Activated T-cell treated with anti-CD3 and anti-CD28 coated beads for 1 hour (primary cell): ENCODE results near the gene KMT2A.
A peak's percentile ranks its signal among the peaks of the same experiment; 100 is the strongest.
"Not testable (repeated sequence)": the region's sequence is repeated elsewhere in the genome, so short reads cannot be mapped to it uniquely, and the experiment has no call there.

Experiments
- DNase-seq: peaks from one replicate; pipeline ENCODE4 v3.0.0-alpha.2; 2020; ENCODE audit warnings: low read depth

The KMT2A gene

DNA sequence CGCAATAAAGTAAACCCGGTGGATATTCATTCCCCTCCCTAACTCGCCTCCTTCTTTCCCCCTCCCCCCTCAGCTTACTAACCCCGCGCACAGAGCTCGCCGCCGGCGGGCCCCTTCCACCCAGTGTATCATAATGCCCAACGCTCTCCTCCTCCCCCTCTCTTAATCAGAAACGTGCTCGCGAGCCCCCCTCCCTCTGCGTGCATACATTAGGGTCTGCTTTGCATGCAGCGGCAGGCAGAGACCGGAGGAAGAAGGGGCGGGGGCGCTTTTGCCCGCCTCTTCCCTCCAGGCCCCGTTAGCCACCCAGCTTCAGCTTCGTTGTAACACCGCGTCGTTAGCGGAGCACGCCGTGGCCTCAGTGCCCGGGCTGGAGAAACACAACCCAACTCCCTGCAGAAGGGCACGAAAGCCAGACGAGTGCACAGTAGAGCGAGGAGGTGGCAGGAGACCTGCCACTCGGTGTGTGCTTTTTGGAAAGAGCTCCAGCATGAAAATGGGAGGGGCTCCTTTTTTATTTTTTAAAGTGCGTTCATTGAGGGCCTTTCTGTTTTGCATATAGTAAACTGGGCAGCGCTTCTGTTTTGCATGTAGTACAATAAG is 901 bp upstream of the KMT2A start:
- DNase-seq = peak; percentile 40

DNA sequence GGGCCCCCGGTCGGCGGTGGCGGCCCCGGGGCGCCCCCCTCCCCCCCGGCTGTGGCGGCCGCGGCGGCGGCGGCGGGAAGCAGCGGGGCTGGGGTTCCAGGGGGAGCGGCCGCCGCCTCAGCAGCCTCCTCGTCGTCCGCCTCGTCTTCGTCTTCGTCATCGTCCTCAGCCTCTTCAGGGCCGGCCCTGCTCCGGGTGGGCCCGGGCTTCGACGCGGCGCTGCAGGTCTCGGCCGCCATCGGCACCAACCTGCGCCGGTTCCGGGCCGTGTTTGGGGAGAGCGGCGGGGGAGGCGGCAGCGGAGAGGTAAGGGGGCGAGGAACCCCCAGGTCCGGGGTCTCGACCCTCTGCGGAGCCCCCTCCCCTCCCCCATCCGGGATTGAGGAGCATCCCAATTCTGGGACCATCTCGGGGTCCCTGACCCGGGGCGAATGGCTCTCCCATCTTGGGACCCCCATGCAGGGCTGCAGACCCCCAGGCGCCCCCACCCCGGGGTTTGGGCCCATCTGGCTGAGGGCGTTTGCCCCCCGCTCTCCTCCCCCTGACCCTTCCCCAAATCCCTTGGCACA is 431 bp downstream of the KMT2A start:
- DNase-seq = no peak

DNA sequence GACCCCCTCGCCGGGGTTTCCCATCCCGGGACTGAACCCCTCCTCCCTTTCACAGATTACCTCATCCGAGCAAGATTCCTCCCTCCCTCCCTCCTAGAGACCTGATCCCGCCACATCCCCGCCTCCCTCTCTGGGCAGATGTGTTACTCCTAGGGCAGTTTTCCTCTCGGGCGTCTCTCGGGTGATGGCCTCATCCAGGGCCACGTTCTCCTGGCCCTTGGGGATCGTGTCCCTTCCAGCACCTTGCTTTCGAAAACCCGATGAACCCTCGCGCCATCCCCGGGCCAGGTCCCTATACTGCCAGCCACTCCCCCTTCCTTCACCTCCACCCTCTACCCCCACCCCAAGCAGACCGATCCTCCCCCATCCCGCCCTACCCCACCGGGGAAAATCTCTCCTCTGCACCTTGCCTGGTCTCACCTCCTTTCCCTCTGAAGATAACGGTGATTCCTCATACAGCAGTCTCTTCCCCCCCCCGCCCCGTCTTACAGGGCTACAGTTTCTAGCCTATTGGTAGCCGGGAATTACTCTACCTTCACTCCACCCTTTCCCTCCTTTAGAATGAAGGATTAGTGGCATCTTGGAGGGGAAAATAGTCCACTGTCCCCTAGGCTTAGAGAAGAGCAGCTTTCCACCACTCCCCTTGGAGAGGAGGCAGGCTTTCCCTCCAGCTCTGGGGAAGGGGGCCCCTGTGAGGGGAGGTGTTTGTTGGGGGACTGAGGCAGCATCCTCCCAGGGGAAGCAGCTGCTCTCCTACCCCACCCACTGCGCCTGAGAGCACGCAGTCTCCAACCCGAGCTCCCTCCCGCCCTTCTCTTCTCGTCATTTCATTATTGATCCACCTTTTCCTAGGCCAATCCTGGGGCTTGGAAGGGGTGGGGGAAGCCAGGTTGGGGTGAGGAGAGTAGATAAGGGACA is 1.2 kb downstream of the KMT2A start:
- peak; percentile 27 for DNase-seq

DNA sequence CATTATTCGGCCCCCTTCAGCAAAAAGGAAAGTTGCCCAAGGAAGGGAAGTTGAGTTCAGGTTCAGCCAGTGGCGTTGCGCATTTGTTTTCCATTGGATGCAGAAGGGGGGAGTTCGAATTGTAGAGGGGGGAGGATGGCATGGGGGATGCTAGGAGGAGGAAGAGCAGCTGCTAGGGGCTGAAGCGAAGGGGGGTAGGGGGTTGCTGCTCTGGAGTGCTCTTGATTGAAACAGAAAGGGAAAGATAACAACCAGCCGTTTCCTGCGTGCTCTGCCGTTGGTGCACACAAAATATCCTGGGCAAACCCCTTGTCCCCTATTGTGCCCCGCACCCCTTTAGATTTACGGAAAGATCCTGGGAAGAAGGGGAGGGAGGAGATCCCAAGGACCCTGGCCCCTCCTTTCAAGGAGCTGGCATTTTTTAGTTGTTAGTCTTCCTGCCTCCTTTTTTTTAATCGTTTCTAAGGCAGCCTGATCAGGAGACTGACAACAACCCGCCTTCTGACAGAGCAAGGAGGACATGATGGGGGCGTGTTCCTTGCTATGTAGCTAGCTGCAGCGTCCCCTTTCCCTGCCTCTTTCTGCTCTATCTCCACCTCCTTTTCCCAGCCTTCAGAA is 2.1 kb downstream of the KMT2A start:
- peak; percentile 8 for DNase-seq

DNA sequence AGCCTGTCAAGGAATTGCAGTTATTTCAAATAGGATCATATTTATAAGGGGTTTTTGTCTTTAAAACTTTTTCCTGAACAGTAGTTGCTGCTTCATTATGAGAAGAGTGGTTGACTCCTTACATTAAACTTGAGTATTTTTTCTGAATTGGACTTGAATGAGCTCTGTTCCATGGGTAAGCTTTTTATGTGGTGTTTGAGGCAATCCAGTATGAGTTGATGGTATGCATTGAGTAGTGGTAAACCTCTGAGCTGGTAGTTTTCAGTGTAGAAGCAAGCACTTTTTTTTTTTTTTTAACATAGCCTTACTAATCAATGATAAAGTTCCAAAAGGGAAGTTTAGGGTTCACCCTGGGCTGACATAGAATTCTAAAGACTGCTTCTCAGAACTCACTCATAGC is 3.4 kb downstream of the KMT2A start:
- no peak for DNase-seq

DNA sequence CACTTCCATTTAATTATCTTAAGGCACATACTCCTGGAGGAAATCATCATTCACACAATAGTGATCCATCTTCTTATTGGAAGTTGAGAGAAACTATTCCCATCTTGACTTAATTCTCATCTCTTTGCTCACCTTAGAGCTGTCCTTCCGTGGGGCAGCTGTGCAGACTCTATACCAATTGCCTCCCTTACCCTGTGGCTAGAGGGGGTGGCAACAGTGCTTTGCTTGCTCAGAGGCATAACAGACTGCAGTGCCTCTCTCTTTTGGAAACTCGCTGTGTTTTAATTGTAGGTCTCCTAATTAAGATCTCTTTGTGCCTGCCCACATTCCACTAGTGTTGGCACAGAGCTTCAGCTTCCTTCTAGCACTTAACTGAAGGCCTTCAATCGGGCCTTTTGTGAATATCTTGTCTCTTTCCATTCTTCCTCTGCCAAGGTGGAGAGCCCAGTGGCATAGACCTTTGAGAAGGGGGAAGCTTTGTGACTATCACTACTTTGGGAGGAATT is 5.5 kb downstream of the KMT2A start:
- DNase-seq = no peak

DNA sequence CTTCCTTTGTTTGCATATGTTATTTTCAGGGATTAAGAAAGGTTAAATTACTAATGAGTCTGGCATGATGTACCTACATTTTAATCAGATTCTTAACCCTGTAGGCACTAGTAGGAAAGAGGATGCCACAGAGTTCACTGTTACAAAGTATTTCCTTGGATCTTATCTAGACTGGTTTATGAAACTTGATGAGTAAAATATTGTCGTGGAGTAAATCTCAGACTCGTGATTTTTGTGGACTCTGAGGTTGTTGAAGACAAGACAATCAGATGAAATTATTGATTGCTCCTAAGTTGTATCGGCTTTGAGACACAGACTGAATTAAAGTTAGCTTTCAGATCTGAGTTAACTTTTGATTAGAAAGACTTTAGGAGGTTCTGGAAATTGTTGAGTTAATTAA is 6.0 kb downstream of the KMT2A start:
- DNase-seq = no peak

DNA sequence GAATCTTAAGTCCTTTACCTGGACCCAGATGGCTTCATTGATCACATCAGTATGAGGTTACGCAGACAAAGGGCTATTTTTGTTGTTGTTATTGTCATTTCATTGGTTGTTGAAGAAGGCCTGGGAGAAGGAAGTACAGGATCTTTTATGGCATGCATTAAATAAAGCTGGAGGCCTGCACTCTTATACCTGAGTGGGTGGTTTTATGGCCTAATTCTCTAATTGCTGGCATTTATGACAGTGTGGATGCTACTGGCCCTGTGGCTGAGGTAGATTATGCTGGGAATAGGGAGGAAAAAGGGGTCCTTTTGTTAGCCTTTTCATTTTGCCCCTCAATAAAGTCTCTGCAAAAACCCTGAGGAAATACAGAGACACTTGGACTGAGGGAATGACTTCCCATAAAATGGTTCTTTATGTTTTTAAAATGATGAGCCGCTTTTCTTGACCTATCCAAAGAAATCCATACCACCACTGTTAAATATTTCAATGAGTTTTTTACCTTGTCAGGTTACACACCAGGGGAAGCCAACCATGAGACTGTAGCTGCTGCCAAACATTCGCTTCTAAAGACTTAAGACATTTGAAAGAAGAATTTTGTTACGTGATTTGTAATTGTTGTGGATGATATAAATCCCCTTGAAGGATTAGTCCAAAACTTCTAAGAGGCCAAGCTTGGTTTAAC is 6.8 kb downstream of the KMT2A start:
- no peak for DNase-seq

DNA sequence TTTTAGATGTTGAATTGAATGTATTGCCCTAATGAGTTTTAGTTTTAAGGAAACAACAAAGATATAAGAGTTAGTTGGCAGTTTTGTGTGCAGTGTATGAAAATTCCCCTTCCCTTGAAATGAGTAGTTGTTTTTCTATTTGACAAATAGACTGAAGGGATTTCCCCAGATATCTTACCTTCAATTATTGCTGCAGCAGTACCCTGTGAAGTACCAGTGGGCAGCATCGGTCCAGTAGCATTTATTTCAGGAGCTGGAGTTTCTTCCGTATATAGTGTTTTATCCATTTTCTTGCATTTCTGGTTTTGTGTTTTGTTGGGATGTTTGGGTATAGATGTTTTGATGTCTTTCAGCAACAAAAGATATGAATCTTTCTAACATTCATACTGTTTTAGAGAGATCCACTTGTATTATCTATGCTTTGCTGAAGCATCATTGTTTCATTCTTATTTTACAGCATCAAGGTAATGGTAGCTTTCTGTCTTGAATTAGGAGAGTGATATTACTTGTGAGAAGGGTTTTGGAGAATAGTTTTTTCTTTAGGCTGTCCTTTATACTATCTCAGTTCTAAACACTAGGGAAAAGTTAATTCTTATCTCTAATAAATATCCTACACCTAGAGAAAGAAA is 7.4 kb downstream of the KMT2A start:
- DNase-seq = no peak

DNA sequence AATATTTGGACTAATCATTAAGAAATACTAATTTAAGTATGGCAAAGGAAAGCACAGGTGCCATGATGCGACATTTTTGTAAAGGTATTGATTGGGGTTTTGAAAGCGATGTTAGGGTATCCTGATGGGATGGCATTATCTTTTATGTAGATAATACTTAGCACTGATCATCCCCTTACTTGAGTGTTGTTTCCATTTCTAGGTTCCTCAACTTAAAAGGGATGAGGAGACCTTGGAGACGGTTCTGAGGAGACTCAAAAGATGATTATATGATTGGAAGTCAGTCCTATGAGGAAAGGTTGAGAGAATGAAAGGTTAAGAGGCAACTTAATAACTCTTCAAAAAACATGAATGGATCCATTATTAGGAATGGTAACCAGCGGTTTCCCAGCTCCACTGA is 11.1 kb downstream of the KMT2A start:
- no peak for DNase-seq

DNA sequence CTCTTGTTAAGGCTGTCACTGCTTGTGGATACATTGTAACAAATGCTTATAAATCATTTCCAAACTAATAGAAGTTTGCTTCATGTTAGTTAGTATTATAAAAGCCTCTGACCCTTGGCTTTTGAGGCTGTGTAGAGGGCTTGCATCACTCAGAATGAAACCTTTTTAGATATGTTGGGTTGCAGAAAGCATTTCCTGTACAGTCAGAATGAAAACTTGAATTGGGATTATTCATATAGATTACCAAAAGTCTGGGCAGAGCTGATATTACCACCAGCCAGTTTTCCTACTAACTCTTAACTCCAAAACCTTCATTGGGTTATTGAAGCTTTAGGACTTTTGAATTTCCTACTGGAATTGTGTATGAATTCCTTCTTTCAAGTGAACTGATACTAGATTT is 12.0 kb downstream of the KMT2A start:
- DNase-seq = no peak

DNA sequence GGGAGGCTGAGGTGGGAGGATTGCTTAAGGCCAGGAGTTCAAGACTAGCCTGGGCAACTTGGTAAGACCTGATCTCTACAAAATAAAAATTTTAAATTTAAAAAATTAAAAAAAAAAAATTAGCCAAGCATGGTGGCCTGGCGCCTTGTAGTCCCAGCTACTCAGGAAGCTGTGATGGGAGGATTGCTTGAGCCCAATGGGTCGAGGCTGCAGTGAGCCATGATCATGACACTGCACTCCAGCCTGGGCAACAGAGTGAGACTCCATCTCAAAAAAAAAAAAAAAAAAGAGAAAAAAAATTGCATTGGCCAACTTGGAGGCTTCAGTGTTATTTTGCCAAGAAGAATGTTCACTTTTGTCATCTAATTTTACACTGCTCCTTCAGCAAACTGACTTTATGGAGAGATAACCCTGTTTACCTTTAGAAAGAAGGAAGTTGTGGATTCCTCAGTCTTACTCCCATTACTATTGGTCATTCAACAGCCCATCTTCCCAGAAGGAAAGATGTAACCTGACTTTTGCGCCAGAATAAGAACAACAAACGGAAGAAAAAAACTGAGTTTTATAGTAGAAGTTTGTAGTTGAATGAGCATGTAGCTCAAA is 13.1 kb downstream of the KMT2A start:
- DNase-seq = no peak

DNA sequence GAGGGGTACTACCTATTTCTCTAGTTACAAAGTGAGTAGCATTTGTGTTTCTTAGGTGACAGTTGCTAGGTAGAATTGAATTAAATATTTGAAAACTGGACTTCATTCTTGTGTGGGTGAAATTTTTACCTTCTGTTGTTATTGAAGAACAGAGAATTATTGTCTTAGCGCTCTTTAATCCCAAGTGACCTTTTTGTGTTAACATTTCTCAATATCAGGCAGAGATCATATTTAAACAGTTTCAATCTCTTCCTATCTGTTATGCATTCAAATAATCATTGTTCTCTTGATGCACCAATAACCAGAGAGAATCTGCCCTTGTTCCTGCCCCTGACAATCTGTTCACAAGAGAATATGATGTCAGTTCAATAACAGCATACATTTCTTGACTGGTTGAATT is 14.2 kb downstream of the KMT2A start:
- no peak for DNase-seq

DNA sequence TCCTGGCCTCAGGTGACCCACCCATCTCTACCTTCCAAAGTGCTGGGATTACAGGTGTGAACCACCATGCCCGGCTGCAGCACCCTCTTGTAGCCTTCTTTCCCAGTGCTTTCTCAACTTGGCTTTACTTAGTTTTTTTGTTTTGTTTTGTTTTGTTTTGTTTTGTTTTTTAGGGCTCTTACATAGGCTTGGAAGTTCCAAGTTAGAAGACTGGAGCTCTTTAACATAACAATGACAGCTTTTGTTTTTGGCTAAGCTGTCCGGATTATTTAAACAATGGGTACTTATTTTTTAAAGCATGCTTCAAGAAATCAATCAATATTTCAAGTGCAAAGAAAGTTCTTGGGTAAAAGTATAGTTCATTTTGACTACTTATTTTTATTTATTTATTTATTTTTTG is 25.9 kb downstream of the KMT2A start:
- DNase-seq = no peak

DNA sequence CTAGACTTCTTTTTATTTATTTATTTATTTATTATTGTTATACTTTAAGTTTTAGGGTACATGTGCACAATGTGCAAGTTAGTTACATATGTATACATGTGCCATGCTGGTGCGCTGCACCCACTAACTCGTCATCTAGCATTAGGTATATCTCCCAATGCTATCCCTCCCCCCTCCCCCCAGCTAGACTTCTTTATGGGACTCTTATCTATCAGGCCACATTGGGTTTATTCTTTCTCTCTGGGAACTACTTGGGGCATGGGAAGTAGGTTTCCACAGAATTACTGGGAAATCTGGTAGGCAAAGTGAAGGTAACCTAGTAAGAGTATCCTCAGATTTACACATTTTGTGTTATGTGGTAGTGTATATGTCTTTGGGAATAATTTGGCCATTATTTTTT is 32.7 kb downstream of the KMT2A start:
- not testable (repeated sequence) for DNase-seq

DNA sequence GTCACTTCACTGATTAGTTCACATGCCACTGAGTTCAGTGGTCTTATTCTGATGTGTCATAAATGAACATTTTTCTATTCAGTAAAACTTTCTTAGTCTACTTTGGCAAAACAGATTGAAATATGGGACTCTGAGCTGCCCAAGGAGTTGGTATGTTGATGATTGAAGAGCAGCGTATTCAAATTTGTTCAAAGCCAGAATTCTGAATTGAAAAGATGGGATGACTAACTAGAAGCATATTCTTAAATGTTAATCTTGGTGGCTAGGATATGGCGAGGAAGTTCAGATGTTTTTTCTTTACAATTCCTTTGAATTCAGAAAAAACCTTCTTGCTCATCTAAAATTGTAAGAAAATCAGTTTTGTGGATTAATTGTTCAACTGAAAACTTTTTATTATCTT is 34.7 kb downstream of the KMT2A start:
- DNase-seq = no peak

DNA sequence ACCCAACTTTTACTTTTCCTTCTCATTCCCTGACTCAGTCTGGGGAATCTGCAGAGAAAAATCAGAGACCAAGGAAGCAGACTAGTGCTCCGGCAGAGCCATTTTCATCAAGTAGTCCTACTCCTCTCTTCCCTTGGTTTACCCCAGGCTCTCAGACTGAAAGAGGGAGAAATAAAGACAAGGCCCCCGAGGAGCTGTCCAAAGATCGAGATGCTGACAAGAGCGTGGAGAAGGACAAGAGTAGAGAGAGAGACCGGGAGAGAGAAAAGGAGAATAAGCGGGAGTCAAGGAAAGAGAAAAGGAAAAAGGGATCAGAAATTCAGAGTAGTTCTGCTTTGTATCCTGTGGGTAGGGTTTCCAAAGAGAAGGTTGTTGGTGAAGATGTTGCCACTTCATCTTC is 37.2 kb downstream of the KMT2A start:
- no peak for DNase-seq

DNA sequence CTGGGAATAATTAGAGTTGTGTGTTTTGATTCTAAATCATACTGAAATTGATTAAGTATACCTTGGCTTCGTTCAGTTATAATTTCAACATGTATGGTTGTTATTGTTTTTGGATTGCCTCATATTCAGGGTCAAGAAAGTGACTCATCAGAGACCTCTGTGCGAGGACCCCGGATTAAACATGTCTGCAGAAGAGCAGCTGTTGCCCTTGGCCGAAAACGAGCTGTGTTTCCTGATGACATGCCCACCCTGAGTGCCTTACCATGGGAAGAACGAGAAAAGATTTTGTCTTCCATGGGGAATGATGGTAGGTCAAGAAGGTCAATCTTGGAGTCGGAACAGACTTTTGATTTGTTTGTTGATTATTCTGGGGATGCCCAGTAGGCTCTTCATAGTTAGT is 40.4 kb downstream of the KMT2A start:
- no peak for DNase-seq

DNA sequence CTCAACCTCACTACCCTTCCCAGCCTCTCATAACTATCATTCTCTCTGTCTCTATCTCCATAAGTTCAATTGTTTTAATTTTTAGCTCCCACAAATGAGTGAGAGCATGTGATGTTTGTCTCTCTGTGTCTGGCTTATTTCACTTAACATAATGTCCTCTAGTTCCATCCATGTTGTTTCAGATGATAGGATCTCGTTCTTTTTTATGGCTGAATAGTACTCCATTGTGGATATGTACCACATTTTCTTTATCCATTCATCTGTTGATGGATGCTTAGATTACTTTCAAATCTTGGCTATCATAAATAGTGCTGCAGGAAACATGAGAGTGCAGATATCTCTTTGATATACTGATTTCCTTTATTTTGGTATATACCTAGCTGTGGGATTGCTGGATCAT is 44.9 kb downstream of the KMT2A start:
- DNase-seq = not testable (repeated sequence)

DNA sequence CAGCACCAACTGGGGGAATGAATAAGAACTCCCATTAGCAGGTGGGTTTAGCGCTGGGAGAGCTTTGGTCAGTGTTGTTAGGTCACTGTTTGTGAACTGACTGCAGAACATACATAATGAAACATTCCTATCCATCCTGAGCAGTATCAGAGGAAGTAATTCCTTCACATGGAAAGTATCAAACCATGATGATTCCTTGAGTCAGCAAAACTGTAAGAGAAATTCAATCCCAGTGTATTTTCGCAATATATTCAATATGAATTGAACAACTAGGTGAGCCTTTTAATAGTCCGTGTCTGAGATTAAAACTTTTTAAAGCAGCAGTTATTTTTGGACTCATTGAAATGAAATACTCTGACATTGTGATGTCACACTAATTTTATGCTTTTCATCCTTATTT is 48.1 kb downstream of the KMT2A start:
- no peak for DNase-seq

DNA sequence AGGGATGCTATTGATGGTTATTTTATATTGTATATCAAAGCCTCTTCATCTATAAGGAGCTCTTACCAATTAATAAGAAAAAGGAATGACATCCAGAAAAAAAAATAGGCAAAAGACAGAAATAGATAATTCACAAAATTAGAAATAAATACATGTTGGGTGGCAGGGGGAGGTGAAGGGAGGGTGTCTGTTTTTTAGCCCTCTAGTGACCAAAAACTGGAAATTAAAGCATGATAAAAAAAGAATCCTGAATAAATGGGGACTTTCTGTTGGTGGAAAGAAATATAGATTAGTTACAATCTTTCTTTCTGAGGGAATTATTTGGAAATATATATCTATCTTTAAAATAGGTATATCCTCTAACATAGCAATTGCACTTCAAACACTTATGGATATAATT is 49.0 kb downstream of the KMT2A start:
- DNase-seq = no peak
